Epidermal melanocyte (primary cell): ENCODE data around the gene SLC38A9.

Source experiments
- DNase-seq: peaks from one replicate; pipeline ENCODE4 v3.0.0; 2011; ENCODE audit warnings: low spot score; ENCODE audit not compliant: insufficient read length

Gene SLC38A9

DNA sequence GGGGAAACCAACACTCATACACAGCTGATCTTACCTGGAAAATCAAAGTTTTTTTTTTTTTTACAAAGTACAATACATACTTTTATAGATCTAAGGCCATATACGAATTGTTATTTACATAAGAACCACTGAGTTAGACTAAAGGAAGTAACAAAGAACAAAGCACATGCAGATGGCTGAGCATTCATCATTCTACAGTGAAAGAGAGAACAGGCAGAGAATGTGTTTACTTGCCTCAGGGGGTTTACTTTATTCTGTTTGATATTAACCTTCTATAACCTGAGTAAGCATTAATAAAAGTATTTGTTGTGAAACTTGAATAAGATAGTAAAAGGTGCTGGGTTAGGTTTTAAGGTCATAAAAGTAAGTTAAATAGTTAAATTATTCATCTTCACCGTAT, 54.7 kb downstream of the SLC38A9 start:
- DNase-seq: no peak

GRCh38 chr5:55650386-55650785, 61.7 kb downstream of the SLC38A9 start:
- no peak for DNase-seq

DNA sequence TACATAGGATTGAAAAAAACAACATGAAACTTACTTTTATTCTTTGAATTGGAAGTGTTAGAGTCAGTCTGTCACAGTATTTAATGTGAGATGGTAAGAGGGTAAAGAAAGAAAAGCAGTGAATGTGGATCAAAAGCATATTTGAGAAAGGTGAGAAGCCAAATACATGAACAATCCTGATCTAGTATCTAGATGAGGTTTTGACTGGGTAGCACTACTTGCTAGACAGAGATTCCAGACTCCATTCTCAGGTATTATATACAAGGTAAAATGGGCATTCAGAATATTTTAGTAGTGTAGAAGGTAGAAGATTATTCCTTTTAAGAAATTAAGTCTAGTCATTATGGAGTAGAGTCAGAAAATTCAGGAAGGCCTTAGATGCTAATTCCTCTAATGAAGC, 62.2 kb downstream of the SLC38A9 start:
- DNase-seq: no peak

DNA sequence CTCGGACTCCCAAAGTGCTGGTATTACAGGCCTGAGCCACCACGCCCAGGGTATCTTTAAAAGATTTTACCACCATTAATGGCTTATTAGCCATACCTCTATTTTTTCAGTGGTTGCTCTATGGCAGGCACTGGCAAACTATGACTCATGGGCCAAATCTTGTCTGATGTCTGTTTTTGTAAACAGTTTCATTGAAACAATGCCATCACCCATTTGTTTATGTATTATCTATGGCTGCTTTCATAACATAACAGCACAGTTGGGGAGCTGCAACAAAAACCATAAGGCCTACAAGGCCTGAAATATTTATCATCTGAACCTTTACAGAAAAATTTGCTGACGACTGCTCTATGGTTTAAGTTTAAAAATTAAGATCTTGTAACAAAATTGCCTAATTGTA, 66.8 kb downstream of the SLC38A9 start:
- DNase-seq: no peak

DNA sequence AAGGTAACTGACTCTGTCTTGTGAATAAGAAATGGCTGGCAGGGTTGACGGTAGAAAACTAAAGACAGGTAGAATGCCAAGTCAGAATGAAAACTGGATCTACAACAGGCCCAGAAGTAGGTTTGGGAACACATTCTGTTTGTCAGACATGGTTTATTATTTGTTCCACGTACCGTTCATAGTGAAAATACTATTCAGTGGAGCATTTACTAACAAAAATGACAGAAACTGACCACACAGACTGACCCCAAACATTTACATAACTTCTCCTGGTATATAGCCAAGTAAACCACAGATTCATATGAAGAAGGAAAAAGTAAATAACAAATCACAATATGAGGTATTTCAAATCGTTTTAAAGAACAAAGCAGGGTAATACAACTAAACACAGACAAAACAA, 73.7 kb downstream of the SLC38A9 start:
- no peak for DNase-seq

DNA sequence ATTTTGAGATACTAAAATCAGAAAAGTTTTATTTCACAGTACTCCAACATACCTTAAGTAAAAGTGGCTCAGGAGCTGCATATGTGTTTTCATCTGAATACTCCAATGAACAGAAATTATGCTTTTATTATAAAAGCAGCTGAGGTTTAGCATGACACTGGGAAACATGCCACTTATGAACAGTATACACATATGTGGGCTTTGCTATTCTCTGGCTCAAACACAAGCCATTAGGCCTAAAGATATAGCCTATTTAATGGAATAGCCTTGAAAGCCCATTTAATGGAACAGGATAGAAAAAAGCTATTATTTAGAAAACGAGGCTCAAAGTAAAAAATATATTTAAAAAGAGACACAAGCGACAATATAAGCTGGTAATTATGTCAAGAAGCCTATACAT, 74.1 kb downstream of the SLC38A9 start:
- no peak for DNase-seq

- no peak for DNase-seq
Observed at GRCh38 chr5:55636683-55637082, 75.4 kb downstream of the SLC38A9 start.

DNA sequence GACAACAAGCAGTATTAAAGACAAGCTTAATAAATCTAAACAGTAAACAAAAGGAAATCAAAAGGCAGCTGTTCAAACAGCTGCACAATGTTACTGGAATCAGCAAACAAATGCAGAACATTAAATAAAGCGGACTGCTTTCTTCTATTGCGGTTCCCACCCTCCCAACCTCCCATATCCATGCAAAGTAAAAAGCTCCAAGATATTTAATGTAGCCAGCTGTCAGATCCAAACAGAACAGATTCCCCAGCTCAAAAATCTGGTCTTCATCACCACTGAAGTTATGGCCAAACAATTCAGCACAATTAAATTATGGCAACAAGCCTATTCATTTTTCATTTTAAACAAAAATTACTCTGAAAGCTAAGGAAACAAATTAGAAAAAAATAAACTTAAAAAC, 75.9 kb downstream of the SLC38A9 start:
- DNase-seq: no peak

GRCh38 chr5:55634866-55635265, 77.3 kb downstream of the SLC38A9 start:
- no peak for DNase-seq

DNA sequence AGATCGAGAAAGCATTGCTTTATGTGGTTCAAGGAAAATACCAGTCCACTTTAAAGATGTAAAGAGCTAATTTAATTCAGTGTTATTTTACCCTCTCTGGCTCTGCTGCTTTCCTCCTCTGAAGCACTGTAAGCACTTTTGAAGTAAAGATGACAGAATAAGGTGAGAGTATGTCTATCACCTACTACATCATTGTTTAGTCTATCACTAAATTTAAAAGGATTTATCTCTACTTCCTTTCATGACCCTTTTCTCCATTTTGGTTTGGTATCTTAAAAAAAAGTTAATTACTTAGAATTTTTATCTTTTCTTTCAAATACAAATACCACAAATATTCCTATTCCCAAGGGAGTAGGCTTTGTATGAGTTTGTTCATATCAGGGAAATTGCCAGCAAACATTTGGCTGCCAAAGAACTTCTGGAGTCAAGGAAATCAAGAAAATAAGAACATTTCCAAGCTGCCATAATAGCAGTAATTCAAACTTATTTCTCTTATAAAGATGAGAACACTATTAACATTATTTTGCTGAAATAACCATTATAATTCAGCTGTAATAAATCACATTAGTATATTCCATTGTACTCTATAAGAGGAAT, 77.8 kb downstream of the SLC38A9 start:
- DNase-seq: no peak

DNA sequence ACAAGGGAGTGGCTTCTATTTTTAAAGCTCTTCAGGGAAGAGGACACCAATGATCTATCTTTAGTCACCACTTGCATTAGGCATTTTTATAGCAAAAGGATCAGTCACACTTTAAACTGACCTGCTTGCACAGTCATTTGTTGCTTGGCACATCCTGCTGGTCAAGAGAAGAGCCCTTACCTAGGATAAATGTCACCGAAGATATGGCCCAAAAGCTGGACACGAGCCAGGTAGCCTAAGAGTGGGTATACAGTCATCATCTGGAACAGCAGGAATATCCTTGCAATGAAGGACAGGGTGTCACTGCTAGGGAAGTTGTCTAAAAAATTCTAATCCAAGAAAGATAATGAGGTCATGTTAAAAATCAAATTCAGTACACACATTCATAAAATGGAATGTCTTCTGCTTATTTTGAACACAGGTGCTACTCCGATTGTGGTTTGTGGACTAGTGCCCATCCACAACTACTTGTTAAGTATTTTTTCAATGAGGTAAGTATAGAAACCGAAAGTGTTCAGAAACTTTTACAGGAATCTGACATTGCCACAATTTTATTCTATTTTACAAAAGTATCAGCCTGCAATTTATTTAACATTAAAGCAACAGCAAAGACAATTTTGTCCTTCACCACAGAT, 78.4 kb downstream of the SLC38A9 start:
- no peak for DNase-seq

- no peak for DNase-seq
Observed at GRCh38 chr5:55629815-55630214, 82.3 kb downstream of the SLC38A9 start.

DNA sequence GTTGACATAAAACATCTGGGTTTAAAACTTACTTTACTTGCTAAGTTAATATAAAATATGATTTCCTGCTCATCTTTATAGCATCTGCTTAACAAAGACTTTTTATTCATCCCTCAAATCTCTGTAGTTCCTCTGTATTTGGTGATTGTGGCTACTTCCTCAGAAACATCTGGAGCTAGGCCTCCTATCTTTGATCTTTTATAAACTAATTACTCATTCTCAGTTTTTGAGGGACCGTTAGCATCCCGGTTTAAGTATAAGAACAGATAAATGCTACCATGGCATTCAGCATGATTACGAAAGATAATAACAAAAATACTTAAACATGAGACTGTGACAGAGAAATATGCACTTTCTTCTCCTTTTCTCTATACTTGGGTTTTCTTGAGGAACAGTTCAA, 85.3 kb downstream of the SLC38A9 start:
- no peak for DNase-seq

DNA sequence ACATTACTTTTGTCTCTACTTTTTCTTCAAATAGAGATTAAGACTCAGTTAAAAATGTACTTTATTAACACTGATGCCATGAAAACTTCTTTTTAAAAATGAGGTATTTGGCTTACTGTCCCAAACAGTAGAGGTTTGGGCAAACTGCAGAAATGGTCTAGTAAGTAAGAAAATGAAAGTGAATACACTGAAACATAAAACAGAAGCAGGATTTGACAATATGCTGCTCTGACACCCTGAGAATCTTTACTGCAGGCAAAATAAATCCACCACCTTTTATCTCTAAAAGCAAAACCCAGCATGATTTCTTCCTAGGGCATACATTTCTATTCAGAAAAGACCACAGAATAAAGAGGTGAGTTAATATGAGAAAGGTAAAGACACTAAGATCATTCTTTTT, 86.2 kb downstream of the SLC38A9 start:
- no peak for DNase-seq

DNA sequence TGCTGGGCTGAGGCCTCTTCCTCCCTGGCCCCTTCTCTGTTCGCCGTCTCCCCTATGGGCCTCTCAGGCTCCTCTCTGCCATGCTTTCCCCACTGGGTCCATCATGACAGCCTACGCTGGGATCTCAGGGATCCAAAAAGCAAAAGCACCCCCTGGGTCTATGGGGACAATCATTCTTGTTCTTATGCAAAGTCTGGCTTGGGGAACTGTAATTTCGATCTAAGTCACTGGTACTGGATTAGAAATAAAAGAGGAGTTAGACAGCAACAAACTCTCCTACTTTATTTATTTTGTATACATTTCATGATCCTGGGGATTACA, 86.6 kb downstream of the SLC38A9 start:
- no peak for DNase-seq

GRCh38 chr5:55624841-55625588, 87.1 kb downstream of the SLC38A9 start:
- no peak for DNase-seq

DNA sequence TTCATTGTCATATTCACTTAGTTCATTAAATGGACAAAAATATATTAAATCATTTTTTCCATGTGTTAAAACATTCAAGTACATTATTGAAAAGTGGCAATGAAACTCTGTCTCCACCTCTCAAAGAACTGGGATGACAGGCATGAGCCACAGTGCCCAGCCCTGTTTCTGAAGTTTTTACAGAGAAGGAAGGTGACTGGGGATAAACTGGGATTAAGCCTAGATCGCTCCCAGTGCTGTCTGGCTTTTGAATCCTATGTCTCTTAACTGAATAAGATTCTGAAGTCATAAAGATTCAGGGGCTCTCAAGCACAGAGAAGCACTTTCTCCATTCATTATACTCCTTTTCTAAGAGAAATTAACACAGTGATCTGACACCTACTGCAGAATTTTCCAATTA, 88.3 kb downstream of the SLC38A9 start:
- no peak for DNase-seq

DNA sequence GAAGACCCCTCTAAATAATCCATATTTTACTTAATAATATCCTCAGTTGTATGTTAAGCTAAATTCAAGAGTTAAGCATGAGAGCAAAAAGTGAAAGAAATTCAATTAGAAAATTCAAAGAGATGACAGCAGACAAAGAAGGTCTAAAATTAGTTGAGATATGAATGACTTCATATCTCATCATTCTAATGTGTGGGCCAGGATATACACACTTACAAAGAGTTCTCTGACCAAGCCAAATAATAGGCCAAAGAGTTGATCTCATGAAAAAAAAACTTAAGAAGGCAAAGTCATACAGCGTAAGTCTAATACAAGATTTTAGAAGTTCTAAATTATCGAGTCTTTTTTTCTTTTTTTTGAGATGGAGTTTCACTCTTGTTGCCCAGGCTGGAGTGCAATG, 89.7 kb downstream of the SLC38A9 start:
- DNase-seq: no peak

DNA sequence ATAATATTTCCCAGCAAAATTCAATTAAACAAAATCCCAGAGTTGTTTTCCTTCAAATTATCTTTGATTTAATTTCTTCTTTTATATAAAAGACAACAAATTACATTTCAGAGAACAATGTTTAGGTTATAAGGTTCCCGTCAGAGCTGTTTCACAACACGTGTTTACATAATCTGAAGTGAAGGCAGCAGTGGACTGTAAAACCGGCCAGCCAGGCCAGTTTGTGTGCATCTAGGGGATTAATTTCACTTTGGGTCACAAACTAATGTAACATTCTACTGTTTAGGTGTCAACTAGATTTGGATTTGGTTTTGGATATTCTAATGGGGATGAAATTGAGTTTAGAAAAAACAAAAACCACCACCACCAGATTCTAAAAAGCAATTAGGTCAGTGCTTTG, 90.9 kb downstream of the SLC38A9 start:
- DNase-seq: no peak

GRCh38 chr5:55620766-55621160, 91.4 kb downstream of the SLC38A9 start:
- no peak for DNase-seq

GRCh38 chr5:55620009-55620765, 91.9 kb downstream of the SLC38A9 start:
- DNase-seq: no peak

DNA sequence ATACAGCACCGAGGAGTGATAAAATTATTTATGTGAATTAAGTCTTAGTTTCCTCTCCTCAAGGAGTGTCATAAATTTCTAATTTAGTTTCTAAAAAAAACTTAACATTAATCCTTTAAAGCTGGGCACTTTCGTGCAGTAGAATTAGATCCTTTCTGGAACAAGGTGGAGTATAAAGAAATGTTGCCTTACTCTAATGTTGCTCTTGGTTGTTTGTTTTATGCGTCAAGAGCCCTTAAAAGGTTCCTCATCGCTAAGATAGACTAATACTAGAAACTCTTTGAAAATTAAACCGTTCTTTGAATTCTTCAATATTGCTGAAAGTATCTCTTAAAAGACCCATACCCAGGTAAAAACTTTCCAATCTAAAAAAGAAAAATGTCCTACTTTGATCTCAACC, 93.8 kb downstream of the SLC38A9 start:
- no peak for DNase-seq
